ENCODE data around the gene CSTPP1.

- no peak for TF ChIP-seq CTCF (IDR thresholded peaks at IDR 0.05)
- no peak for TF ChIP-seq POLR2A (IDR thresholded peaks at IDR 0.05)
- TF ChIP-seq EP300 (IDR thresholded peaks at IDR 0.05), result no peak
- no peak for TF ChIP-seq POLR2AphosphoS5 (IDR thresholded peaks at IDR 0.05)
Observed at GRCh38 chr11:46966773-46967172, 30.2 kb downstream of the CSTPP1 start.

Data from stomach (tissue), 4 donors.